Cerebellar cortex (tissue), 1 donor: Measurements from ENCODE around the gene GABRG2.

Experiments used
- DNase-seq: peaks from one replicate; pipeline ENCODE4 v3.0.0-alpha.2; 2015; ENCODE audit warnings: low spot score

The GABRG2 gene

DNA sequence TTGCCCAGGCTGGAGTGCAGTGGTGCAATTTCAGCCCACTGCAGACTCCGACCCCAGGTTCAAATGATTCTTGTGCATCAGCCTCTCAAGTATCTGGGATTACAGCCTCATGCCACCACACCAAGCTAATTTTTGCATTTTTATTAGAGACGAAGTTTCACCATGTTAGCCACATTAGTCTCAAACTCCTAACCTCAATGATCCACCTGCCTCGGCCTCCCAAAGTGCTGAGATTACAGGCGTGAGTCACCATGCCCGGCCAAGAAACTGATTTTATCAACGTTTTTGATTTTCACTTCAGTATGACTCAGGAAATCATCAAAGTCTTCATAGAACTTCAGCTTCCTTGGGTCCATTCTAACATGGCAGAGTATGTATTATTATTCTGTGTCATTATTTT, 125.4 kb downstream of the GABRG2 start:
- no peak for DNase-seq

DNA sequence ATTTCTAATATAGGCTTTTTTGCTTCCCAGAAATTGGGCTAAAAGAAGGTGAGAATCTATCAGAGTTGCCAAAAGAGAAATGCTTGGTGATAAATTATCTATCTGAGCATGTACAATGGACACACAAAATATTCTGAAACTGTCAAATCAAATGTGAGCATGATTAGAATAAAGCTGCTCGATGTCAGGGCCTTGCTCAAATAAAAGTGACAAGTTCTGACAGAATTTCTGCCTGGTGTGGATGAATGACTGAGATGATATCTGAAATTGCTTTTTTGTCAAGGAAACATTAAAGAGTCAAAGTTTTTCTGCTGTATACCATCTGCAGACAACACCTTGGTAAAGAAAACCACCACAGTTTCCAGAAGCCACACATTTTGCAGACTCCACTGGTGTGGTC, 128.8 kb downstream of the GABRG2 start:
- no peak for DNase-seq

DNA sequence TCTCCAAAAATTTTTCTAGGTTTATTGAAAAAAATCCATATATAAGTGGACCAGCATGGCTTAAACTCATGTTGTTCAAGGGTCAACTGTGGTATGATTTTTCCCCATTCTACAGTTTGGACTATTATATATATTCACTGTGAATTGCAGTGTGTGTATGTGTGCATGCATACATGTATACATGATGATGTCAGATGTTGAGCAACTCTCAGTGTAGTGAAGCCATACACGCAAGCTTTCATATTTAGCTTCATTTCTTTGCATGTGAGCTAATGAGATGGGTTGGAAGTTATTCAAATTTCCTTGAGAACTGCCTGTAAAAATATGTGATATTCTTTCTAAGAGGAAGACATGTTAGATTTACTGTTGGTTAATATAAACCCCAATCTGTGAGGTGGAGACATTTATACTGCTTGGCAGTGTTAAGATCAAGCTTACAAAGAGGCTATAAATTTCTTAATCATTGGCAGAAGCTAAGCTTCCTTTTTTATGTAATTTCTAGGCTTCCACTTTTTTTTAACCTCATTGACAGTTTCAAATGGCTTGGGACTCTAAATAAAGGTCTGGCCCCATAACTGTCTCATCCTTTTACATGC, 134.8 kb downstream of the GABRG2 start:
- DNase-seq, result no peak
